OCI-LY7 (cell line): Measurements from ENCODE around the gene KLK13.

Experiments used
- CTCF ChIP-seq: fragments of 200-600 bp; sonication (generic); conservative IDR thresholded peaks from 2 replicates; pipeline ENCODE4 v1.5.1; 2014; ENCODE audit warnings: mild to moderate bottlenecking, antibody characterized with exemption, low read length, moderate library complexity, mixed read lengths
- EZH2phosphoT487 ChIP-seq: fragments of 200-600 bp; sonication (generic); IDR thresholded peaks from 2 replicates; pipeline ENCODE4 v1.6.1; 2018; ENCODE audit warnings: low read depth, borderline replicate concordance, mild to moderate bottlenecking, mixed run types, antibody characterized with exemption, low read length, moderate library complexity, mixed read lengths

DNA sequence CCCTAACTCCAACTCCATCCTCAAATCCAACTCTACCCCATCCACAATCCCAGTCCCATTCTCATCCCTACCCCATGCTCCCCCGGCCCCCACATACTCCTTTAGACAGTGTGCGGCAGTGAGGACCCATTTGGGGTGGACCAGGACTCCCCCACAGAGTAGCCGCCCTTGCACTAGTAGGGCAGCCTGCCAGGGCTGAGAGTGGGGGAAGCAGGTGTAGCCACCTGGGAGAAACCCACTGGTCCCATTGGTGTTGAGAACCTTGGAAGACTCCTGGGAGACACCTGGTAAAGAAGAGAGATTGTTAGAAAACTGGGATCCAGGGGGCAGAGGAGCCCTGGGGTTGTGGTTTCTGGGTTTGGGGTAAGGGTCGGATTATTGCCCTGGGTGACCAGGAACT lies 4.6 kb downstream of the KLK13 start:
- TF ChIP-seq CTCF = no peak
- no peak for TF ChIP-seq EZH2phosphoT487
